ENCODE results near the gene ABO. TPM values are rescaled to one million over a fixed set of nuclear protein-coding genes. Genes with fewer than 3 reads are reported as not detected.

ABO gene
- not detected in 2 replicates for total RNA-seq

GRCh38 chr9:133275105-133276000 lies at the start of gene ABO:
Gene ABO (minus strand): TSS chr9:133275201.

GRCh38 chr9:133208880-133209300 lies 66.1 kb downstream of the ABO start, which contains the start of gene OBP2B:
Gene OBP2B (minus strand): TSS chr9:133209250. CDS start chr9:133209199, 51 bp downstream.

Other genes with a start within 250 kb of the ABO start
- 46.8 and 56.7 TPM in 2 replicates for gene GTF3C5, start 244.2 kb downstream of the ABO start, total RNA-seq
- not detected in 2 replicates for gene CEL, start 213.2 kb downstream of the ABO start, total RNA-seq
- 19.9 and 32.5 TPM in 2 replicates for gene RALGDS, start 154.0 kb downstream of the ABO start, total RNA-seq
- gene GBGT1, start 111.3 kb downstream of the ABO start, total RNA-seq: 11.1 and 13.6 TPM in 2 replicates
- not detected in 2 replicates for gene OBP2B, start 66.0 kb downstream of the ABO start, total RNA-seq
- gene SURF6, start 61.0 kb upstream of the ABO start, total RNA-seq: 13.0 and 17.6 TPM in 2 replicates
- 11.6 and 14.3 TPM in 2 replicates for gene MED22, start 72.9 kb upstream of the ABO start, total RNA-seq
- gene RPL7A, start 73.0 kb upstream of the ABO start, total RNA-seq: 2,199 and 3,178 TPM in 2 replicates
- gene SURF1, start 81.3 kb upstream of the ABO start, total RNA-seq: 31.9 and 43.9 TPM in 2 replicates
- 13.1 and 16.9 TPM in 2 replicates for gene SURF2, start 81.3 kb upstream of the ABO start, total RNA-seq
- gene SURF4, start 100.9 kb upstream of the ABO start, total RNA-seq: 440 and 443 TPM in 2 replicates
- gene STKLD1, start 101.2 kb upstream of the ABO start, total RNA-seq: 0.32 and 0.61 TPM in 2 replicates
- 16.2 and 20.4 TPM in 2 replicates for gene REXO4, start 142.8 kb upstream of the ABO start, total RNA-seq
- gene ADAMTS13, start 147.2 kb upstream of the ABO start, total RNA-seq: 0.65 and 1.1 TPM in 2 replicates
- 5.3 and 5.5 TPM in 2 replicates for gene CACFD1, start 184.8 kb upstream of the ABO start, total RNA-seq
- gene SLC2A6, start 203.9 kb upstream of the ABO start, total RNA-seq: 26.6 and 31.8 TPM in 2 replicates
- gene MYMK, start 249.8 kb upstream of the ABO start, total RNA-seq: not detected in 2 replicates

Data from epithelial cell of umbilical artery (primary cell).